ENCODE results near the gene EPB41L5. TPM values are rescaled to one million over a fixed set of nuclear protein-coding genes. Genes with fewer than 3 reads are reported as not detected.

The EPB41L5 gene
- total RNA-seq, 1 donor from 2014 or later, result 84.0 TPM

DNA sequence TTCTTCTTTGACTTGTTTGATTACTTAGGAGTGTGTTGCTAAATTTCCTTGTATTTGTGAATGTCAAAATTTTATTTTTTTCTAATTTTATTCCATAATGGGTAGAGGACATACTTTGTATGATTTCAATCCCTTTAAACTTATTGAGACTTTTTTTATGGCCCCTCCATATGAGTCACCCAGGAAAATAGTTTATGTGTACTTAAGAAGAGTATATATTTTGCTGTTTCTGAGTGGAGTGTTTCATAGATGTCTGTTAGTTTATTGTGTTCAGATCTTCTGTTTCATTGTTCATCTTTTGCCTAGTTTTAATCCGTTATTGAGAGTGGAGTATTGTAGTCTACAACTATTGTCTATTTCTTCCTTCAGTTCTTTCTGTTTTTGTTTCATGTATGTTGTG is 81.9 kb downstream of the EPB41L5 start:
- Mint-ChIP-seq H3K36me3 (peaks cover 25% of the 10 kb centered on the region), H3K9me3 (no peaks in the 10 kb centered on the region), H3K27me3 (ENCODE audit: insufficient read depth, low read depth) (no peaks in the 10 kb centered on the region), H3K4me3 (no peak overlapping the region), H3K27ac (no peak overlapping the region), H3K4me1 (no peaks in the 10 kb centered on the region)
- H3K36me3 ChIP-seq, result peaks cover 5% of the 10 kb centered on the region
- H3K27ac ChIP-seq, result no peak overlapping the region
- no peaks in the 10 kb centered on the region for H3K9me3 ChIP-seq (ENCODE audit: low read depth)
- TF ChIP-seq CTCF (IDR thresholded peaks at IDR 0.05) (no peak), EZH2phosphoT487 (IDR thresholded peaks at IDR 0.05) (no peak), EZH2 (IDR thresholded peaks at IDR 0.05) (no peak)
- no peak overlapping the region for H3K4me3 ChIP-seq
- DNase-seq (ENCODE audit: low spot score), result no peak
- H3K4me2 ChIP-seq, result no peak overlapping the region
- no peak overlapping the region for H2AFZ ChIP-seq (replicated peaks)
- H3K9ac ChIP-seq, result no peak overlapping the region
- no peaks in the 10 kb centered on the region for H3K4me1 ChIP-seq
- no peaks in the 10 kb centered on the region for H3K79me2 ChIP-seq (ENCODE audit: low read depth)
- no peaks in the 10 kb centered on the region for H3F3A ChIP-seq (ENCODE audit: low read depth)
- H3K27me3 ChIP-seq, result no peaks in the 10 kb centered on the region
- no peaks in the 10 kb centered on the region for H4K20me1 ChIP-seq (ENCODE audit: low read depth)

- Mint-ChIP-seq H3K36me3 (peaks cover 20% of the 10 kb centered on the region), H3K4me1 (no peaks in the 10 kb centered on the region), H3K27ac (no peak overlapping the region), H3K4me3 (no peak overlapping the region), H3K27me3 (ENCODE audit: insufficient read depth, low read depth) (no peaks in the 10 kb centered on the region), H3K9me3 (no peaks in the 10 kb centered on the region)
- no peak for DNase-seq (ENCODE audit: low spot score)
- Histone ChIP-seq H3K36me3 (peaks cover 4% of the 10 kb centered on the region), H3K4me1 (no peaks in the 10 kb centered on the region), H3K27ac (no peak overlapping the region), H3K27me3 (no peaks in the 10 kb centered on the region), H2AFZ (replicated peaks) (no peak overlapping the region), H4K20me1 (ENCODE audit: low read depth) (peaks cover 4% of the 10 kb centered on the region), H3K4me2 (no peak overlapping the region), H3F3A (ENCODE audit: low read depth) (no peaks in the 10 kb centered on the region), H3K4me3 (no peak overlapping the region), H3K9me3 (ENCODE audit: low read depth) (no peaks in the 10 kb centered on the region), H3K9ac (no peak overlapping the region), H3K79me2 (ENCODE audit: low read depth) (no peaks in the 10 kb centered on the region)
- TF ChIP-seq EZH2phosphoT487 (IDR thresholded peaks at IDR 0.05), result no peak
- no peak for TF ChIP-seq CTCF (IDR thresholded peaks at IDR 0.05)
- TF ChIP-seq EZH2 (IDR thresholded peaks at IDR 0.05), result no peak
Observed at GRCh38 chr2:120100627-120101026, 87.8 kb downstream of the EPB41L5 start.

DNA sequence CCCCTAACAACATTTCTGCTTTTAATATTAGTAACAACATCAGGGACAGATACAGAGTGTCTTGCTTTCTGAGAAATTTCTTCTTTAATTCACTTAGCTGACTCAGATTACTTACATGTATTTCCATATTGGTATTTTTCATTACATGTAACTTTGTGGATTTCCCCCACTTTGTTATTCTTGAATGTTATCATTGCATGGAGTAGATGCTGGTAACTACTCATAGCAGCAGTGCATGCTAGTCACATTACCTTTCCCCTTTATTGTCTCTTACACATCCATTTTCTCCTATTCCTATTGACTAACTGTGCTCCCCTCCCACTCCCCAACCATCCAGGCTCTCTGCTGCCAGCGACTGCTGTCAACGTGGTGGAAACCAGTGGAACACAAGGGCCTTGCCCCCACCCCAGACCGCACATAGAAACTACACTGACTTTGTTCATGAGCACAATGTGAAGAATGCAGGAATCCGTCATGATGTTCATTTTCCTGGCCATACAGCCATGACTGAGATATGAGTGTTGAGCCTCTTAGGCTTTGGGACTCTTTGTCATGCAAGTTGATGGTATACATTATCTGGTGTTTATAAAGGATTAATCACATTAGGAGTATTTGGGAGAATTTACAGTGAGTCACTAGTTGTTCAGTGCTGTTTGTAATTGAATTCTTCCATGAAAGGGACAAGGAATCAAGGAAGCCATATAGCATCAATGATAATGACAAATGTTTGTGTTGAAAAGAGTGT is 91.0 kb downstream of the EPB41L5 start:
- Histone ChIP-seq H3K9me3 (ENCODE audit: low read depth) (no peaks in the 10 kb centered on the region), H3F3A (ENCODE audit: low read depth) (no peaks in the 10 kb centered on the region), H3K27me3 (no peaks in the 10 kb centered on the region), H3K4me2 (no peak overlapping the region), H3K27ac (no peak overlapping the region), H4K20me1 (ENCODE audit: low read depth) (peaks cover 4% of the 10 kb centered on the region), H3K36me3 (peaks cover 4% of the 10 kb centered on the region), H3K4me3 (no peak overlapping the region), H3K79me2 (ENCODE audit: low read depth) (no peaks in the 10 kb centered on the region), H3K9ac (no peak overlapping the region), H2AFZ (replicated peaks) (no peak overlapping the region), H3K4me1 (no peaks in the 10 kb centered on the region)
- Mint-ChIP-seq H3K4me3 (no peak overlapping the region), H3K27ac (no peak overlapping the region), H3K27me3 (ENCODE audit: insufficient read depth, low read depth) (no peaks in the 10 kb centered on the region), H3K9me3 (no peaks in the 10 kb centered on the region), H3K4me1 (no peaks in the 10 kb centered on the region), H3K36me3 (peaks cover 13% of the 10 kb centered on the region)
- no peak for DNase-seq (ENCODE audit: low spot score)
- TF ChIP-seq CTCF (IDR thresholded peaks at IDR 0.05) (no peak), EZH2 (IDR thresholded peaks at IDR 0.05) (no peak), EZH2phosphoT487 (IDR thresholded peaks at IDR 0.05) (no peak)
